GM18868 (cell line): Measurements from ENCODE around the gene ZIC2.

ENCODE experiments used
- ATAC-seq: cut with Tn5 transposase; IDR thresholded peaks from one replicate; pipeline ENCODE4 v1.9.1; 2021; ENCODE audit warnings: mild to moderate bottlenecking, moderate library complexity; ENCODE audit not compliant: unreplicated experiment

The ZIC2 gene

DNA sequence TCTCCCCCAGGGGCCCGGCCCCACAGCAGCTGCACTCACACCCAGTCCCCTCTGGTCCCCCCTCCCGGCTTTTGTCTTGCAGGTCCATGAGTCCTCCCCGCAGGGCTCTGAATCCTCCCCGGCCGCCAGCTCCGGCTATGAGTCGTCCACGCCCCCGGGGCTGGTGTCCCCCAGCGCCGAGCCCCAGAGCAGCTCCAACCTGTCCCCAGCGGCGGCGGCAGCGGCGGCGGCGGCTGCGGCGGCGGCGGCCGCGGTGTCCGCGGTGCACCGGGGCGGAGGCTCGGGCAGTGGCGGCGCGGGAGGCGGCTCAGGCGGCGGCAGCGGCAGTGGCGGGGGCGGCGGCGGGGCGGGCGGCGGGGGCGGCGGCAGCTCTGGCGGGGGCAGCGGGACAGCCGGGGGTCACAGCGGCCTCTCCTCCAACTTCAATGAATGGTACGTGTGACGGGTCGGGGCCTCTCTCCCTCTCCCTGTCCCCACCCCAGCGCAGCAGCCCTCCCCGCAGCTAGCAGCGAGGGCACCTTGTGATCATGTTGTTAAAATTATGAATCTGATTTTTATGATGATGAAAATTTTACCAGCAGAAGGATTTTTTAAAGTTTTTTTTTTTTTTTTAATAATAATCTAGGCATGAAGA is 3.8 kb downstream of the ZIC2 start:
- ATAC-seq: no peak

DNA sequence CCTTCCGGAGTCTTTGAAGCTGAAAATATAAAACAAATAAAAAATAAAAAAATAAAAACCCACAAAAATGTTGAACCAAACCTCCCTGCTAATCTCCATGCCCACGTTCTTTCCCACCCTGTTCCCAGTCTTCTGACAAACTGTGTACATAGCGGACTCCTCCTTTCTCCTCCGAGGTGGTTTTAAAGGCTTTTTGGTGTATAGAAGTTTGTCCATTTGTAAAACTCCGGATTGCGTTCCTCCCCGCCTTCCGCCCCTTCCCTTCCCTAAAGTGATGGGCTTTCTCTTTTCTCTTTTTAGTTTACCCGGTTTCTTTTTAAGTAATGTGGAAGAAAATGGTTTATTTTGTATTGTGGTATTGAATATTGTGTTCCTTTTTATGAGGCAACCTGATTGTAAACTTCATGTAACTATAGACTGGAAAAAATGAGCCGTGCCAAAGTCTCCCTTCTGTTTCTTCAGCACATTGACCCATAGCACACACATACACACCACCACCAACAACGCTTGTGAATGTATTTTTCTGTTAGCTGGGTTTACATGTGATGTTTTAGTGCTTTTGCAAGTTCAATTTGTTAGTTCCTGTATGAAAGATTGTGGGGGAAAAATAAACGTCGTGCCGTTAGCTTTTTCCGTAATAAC is 4.4 kb downstream of the ZIC2 start:
- ATAC-seq: no peak

DNA sequence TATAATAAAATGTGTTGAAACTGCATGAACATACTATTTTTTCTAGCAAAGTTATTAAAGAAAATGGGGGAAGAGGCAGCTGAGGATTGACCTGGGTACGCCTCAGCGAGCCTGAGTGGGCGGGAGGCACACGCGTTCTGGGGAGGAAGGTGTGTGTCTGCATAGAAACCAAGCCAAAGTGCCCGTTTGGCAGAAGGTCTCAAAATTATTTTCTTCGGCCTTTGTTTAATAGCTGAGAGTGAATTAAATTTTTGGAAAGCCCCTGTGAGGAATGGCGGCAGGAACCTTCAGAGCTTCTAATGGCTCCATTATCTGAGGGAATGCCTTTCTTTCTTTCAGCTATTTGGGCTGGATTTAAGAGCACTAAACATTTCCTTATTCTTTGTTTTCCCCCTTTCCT is 5.2 kb downstream of the ZIC2 start:
- ATAC-seq: no peak

DNA sequence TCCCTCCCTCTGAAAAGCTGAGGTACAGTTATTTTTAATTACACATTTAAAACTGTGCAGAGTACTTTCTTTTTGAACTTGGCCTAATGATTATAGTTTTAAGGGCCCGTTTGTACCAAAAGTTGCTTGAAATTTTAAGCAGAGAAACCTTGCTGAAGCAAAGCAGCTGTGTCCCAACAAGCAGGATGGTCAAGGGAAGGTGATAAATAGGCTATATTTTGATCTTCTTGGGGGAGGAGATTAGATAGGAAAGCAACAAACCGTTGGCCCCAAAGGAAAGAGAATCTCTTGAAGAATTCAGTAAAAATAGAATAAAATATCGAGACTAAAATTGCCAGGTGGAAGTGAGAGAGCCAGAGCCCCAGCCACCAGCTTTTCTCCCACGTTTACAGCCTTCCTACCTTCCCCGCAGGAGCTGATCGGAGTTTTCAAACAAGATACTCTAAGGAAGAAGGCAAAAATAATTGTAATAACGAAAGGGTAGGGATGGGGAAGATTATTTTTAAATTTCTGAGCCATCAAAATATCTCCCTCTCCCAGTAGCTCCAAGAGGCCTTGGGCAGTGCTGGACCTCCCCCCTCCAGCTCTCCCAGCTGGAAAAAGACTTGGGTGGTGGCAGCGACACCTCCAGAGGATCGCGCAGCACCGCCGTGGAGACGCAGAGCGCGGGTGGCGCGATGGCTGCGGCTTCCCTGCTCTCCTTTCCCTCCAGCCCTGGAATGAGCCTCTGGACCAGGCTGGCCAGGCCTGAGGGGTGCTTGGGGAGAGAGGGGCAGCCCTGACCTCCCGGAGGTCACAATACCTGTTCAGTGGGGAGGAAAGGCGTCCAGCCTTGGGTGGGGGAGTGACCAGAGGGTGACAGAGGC is 5.8 kb downstream of the ZIC2 start:
- no peak for ATAC-seq

DNA sequence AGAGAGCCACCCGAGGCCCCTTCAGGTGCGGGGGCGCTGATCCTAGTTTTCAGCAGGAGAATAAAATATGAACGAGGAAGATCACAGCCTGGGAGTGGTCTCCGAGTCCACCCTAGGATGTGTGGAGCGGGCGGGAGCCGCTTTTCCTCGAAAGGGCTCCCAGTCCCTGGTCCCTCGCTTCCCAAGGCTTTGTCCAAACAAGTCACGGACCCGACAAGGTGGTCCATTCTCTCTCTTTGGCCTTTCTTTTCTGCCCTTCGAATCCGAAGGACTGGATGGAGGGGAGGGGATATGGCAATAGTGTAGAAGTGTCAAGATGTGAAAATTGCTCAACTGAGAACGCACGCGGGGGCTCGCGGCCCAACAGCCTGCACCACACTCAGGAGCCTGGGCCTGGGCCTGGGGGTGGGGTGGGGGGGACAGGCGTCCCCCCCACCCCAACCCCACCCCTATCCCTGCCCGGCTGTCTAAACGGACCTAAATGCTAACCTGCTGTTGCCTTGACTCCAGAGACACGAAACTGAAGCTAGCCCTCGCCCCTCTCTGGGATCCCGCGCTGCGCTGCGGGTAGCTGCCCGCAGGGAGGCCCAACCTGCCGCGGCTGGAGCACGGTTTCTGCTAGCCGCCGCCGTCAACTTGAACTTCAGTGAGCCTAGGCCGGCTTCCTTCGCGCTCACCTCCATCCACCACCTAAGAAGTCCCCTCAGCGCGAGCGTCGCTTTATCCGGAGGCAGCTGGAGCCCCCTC is 7.1 kb downstream of the ZIC2 start:
- no peak for ATAC-seq

DNA sequence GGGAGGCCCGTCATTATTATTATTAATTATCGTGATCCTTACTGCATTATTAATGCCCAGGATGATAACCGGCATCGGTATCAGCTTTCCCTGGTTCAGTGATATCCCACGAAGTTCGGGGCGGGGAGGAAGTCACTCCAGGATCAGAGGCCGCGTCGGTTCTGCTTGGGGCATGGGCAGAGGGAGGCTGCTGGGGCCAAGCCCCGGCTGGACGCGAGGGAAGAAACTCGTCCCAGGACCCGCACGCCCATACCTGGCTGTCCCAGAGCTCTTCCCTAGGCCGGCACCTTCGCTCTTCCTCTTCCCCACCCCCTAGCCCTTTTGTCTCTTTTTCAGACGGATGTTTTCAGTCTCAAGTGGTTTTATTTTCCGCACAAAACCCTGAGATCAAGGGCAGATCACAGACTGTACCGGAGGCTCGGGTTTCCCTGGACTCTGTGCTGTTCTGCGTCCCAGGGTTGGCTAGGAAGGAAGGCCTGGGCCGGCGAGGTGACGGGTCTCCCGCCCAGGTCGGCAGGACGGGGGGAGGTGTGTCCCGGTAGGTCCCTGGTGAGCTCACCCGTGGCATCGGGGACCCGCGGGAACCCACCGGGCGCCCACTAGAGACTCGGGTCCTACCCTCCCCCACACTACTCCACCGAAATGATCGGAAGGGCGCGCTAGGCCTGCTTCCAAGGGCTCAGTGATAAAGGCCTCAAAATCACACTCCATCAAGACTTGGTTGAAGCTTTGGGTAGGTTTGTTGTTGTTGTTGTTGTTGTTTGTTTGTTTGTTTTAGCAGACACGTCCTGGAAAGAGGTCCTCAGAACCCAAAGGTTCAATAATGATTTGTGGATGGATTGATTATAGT is 7.9 kb downstream of the ZIC2 start:
- ATAC-seq: no peak

DNA sequence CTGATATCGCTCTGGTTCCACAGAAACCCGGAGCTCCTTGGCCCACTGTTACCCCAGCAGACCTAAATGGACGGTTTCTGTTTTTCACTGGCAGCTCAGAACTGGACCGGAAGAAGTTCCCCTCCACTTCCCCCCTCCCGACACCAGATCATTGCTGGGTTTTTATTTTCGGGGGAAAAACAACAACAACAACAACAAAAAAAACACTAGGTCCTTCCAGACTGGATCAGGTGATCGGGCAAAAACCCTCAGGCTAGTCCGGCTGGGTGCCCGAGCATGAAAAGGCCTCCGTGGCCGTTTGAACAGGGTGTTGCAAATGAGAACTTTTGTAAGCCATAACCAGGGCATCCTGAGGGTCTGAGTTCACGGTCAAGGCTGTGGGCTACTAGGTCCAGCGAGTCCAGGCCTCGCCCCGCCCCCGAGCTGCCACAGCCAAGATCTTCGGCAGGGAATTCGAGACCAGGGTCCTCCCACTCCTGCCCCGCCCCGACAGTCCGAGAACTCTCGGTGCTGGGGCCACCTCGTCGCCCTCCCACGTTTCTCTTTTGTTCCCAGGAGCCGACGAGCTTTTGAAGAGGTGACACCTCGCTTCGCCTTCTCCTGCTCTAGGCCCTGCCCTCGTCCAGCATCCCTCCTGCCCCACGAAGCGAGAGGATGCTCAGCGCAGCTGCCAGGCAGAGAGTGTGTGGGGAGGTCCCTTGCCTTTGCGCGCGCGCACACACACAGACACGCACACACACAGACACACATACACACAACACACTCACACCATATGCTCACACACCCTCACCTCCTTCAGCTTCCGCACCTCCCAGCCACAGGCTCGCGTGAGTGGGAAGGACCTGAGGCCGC is 8.8 kb downstream of the ZIC2 start:
- no peak for ATAC-seq

DNA sequence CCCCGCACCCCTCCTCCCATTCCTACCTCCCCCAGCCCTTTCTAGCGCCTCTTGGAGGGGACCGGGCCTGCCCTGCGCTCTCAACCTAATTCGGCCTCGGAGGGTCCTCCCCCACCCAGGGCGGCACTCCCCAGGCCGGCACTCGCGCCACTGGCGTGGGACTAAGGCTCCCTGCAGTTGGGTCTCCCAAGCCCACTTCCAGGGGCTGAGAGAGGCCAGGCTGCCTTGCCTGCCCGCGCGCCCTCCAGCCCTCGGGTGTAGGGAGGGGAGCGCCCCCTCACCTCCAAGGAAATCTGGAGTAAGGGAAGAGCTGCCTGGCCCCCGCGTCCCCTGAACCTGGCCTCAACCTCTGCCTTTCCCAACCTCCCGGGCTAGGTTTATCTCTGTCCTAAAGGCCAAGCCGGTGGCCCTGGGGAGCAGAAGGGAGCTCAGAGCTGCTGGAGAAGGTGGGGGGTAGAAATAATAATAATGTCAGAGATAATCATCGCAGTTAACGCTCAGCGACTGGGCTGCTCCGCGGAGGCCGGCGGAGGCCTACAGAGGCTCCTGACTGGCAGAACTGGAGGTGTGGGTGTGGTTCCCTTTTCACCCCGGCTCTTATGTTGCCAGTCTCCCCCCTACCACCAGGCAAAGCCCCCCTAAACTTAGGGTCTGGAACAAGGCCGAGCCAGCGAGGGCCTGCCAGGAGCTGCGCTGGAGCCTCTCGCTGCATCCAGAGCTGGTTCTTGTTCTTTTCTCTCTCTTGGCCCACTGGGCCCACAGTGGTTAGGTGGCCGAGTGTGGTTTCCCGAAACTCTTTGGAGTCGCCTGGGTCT is 9.6 kb downstream of the ZIC2 start:
- ATAC-seq: no peak

DNA sequence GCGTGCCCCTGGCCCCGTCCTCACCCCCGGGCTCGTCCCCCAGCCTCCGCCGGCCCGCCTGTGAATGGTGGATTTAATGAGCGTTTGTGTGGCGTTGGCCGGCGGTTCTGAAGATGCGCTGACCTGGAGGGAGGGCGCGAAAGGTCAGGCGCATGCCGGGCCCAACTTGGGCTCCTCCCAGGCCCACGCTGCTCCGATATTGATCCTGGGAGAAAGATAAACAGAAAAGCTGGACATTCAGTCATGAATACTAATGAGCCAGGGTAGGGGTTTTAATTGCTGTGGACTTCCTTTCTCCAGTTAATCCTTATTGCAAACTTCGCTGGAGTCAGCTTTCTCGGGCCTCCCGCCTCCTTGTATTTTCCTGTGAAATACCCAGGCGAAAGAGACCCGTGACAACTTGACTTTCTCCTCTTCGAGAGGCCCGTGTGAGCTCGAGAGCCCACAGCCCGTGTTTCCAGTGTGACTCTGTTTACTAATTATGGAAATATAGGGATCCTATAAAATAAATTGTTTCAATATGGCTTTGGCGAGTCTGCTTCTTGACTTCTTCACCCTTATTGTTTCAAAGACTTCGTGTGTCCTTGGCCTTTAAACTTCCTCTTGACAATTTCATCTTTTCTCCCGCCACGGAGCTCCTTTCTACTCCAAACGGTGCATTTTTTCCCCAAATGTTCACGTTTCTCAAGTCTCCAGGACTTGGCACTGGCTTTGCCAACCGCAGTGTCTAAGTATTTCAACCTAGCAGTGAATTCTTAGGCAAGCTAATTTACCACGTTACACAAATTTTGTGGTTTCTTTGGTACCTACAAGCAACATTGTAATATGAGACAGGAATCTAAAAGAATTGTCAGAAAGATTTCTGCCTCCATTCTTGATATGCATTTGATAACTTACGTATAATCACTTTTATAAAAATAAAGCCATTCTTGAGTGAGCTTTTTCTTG is 10.5 kb downstream of the ZIC2 start:
- ATAC-seq: no peak

DNA sequence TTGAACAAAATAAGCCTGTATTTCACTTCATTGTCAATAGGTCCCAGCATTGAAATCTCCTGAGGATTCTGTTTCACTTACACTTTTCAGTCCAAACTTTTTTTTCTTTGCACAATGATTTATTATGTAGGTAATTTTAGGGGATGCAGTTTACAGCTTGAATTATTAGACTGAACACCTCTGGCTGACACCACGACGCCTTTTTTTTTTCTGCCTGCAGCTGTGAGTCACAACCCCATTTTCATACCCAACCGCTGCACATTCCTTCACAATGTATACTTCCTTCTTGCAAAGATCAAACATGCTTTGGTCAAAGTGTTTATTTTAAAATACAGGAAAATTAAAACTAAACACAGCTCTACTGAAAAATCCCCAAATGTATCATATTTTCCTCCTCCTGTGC is 11.4 kb downstream of the ZIC2 start:
- no peak for ATAC-seq

DNA sequence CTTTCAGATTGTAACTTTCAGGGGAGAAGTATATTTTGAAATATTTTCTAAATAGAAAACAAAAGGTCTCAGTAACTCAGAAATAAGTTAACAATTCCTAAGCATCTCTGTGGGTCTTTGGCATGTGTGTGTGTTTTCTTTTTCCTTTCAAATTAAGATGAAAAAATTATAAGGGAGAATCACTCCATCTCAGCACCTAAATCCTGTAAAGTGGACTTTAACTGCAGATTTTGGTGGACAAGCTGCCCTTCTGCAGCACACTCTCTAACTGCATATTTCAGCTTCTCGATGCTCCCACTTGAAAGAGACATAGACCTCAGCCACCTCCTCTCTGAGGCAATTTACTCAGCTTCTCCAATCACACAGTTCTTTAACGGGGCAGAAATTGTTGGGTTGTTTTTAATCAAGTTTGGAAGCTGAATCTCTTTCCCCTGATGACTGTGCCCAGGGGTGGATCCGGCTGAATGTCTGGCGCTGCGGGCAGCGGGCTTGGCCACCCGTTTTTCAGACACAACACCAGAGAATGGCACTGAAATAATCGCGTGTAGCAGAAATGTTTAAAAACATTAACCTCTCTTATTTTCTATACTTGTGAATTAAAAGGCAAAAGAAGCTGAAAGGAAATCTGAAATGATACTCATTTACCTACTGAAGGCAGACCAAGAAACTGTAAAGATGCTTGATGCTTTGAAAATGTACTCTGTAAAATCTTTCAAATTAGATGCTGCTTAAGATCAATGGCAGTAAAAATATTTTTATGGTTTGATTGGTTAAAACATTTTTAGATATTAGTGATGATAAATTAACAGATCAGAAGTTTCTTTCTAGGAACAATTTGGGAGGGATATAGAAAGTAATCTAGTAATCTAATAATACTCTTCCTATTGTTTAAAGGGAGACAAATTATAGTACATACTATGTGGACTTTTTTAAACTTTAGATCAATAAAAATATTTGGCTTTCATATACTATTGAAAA is 12.4 kb downstream of the ZIC2 start:
- ATAC-seq: no peak

DNA sequence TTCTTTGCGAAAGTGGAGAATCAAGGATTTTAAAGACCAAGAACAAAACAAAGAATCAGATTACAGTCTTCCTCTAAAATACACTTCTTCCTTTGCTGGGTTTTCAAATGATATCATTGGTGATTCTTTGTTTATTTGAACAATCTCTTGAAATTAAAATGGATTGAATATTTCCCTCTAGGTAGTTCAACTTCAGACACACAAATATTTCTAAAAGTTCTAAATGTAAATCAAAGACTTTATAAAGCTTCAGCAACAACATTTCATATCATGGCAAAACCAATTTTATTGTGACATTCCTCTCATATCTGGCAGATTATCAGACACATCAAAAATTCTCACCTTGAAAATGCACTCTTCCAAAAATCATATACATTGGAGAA is 13.0 kb downstream of the ZIC2 start:
- ATAC-seq: no peak

DNA sequence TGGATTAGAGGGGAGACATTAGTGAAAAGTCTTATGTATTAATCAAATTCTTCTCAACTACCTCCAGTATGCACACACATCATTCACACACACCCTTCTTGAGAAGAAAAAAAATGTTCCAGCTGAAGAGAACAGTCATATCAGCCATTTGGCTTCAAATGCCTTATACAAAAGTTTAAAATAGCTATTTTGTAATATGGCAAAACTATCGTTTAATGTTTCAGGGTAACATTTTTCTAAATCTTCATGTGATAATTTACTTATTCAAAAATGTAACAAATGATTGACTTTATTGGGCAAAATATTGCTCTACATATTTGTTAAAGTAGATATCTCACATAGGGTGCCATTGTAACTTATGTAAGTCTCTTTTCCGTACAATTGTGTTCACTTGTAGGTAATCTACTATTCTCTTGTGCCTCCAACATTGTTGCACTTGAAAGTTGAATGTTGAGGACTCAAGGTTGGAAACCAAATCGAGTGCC is 13.6 kb downstream of the ZIC2 start:
- ATAC-seq: no peak

DNA sequence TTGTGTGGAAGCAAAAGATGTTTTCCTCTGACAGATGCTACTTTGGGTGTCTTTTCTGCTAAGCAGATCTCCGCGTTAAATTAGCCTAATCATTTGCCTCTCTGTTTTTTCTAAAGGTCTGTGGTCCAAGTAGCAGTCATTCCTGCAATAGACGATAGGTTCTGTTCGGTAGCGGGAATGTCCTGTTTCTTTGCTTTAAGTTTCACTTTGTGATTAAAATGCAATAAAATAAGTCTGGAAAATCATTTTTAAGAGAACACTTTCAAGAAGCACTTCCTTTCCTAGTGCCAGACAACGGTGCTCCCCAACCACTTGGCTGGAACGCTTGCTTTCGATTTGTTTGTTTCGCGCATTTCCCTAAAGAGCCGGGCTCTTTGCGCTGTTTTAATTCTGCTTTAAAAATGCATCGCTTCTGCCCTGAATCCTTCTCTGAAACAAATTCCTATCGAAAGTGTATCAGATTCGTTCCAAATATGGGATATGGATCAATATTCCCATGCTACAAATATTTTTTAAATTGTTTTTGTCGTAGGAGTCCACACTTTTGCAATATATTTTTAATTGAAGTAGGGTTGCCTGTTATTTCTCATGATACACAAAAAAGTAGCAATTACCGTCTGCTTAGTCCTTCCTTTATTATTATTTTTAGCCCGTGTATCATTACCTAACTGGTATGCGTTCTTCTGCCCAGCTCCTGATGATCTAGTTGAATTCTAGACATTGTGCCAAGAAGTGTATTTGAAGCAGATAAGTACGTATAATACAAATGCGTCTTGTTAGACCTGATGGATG is 14.2 kb downstream of the ZIC2 start:
- ATAC-seq: no peak

DNA sequence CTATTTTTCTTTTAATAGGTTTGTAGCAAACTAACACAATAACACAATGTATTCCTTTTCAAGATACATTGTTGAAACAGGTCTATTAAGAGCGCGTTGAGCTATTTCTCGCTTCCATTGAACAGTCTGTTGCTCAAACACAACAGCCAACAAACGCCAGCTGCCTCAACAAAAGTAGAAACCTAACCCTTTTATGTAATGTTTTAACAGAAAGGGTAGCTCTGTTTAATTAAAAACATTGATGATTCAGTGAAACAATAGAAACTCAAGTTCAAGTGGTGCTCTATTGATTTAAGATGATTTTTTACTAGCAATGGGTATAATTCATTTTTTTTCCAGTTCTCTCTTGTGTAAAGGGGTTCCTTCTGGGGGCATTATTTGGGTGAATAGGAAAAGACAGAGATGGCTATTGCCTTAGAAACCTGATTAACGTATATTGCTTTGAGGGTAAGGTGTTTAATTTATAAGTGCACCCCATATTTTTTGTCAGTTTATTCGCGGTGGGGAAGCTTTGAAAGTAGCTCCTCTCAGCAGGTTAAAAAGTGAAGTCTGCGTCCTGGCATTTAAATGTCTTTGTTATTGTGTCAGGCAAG is 14.9 kb downstream of the ZIC2 start:
- ATAC-seq: no peak
